GM13977 (cell line): ENCODE results near the gene PPP2R3A.
"Not testable (repeated sequence)": the region's sequence is repeated elsewhere in the genome, so short reads cannot be mapped to it uniquely, and the experiment has no call there.

Experiments used
- DNase-seq: peaks from one replicate; pipeline ENCODE4 v3.0.0; 2012; ENCODE audit warnings: low spot score
- in situ Hi-C: fragments of 300-500 bp; cut with MboI; formaldehyde crosslinking; loops from one replicate; pipeline ENCODE4 v1.12.0; 2022; ENCODE audit warnings: low sequenced_read_pairs, low pct_unique_long_range_greater_than_20kb, mixed read lengths, inconsistent platforms; ENCODE audit not compliant: unreplicated experiment
- TF ChIP-seq, protein P1 (sequence below): IDR thresholded peaks from 2 replicates; pipeline ENCODE4 v1.5.1; 2012; ENCODE audit warnings: mild to moderate bottlenecking, control low read depth; ENCODE audit not compliant: insufficient read depth; ENCODE audit errors: extremely low read depth, missing control alignments

Gene PPP2R3A

DNA sequence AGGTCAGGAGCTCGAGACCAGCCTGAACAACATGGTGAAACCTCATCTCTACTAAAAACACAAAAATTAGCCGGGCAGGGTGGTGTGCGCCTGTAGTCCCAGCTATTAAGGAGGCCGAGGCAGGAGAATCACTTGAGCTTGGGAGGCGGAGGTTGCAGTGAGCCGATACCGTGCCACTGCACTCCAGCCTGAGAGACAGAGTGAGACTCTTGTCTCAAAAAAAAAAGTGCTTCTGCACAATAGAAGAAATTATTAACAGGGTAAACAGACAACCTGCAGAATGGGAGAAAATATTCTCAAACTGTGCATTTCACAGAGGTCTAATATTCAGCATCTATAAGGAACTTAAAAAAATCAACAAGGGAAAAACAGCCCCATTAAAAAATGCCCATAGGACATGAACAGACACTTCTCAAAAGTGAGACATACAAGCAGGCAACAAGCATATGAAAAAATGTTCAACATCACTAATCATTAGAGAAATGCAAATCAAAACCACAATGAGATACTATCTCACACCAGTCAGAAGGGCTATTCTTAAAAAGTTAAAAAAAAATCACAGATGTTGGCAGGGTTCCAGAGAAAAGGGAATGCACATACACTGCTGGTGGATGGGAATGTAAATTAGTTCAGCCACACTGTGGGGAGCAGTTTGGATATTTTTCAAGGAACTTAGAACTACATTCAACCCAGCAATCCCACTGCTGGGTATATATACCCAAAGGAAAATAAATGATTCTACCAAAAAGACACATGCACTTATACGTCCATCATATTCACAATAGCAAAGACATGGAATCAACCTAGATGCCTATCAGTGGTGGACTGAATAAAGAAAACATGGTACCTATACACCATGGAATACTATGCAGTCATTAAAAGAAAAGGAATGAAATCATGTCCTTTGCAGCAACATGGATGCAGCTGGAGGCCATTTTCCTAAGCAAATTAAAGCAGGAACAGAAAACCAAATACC, 155.1 kb downstream of the PPP2R3A start:
- no peak for DNase-seq
- in situ Hi-C loops: no loop called here
- TF ChIP-seq, protein P1, sequence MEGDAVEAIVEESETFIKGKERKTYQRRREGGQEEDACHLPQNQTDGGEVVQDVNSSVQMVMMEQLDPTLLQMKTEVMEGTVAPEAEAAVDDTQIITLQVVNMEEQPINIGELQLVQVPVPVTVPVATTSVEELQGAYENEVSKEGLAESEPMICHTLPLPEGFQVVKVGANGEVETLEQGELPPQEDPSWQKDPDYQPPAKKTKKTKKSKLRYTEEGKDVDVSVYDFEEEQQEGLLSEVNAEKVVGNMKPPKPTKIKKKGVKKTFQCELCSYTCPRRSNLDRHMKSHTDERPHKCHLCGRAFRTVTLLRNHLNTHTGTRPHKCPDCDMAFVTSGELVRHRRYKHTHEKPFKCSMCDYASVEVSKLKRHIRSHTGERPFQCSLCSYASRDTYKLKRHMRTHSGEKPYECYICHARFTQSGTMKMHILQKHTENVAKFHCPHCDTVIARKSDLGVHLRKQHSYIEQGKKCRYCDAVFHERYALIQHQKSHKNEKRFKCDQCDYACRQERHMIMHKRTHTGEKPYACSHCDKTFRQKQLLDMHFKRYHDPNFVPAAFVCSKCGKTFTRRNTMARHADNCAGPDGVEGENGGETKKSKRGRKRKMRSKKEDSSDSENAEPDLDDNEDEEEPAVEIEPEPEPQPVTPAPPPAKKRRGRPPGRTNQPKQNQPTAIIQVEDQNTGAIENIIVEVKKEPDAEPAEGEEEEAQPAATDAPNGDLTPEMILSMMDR: no peak

DNA sequence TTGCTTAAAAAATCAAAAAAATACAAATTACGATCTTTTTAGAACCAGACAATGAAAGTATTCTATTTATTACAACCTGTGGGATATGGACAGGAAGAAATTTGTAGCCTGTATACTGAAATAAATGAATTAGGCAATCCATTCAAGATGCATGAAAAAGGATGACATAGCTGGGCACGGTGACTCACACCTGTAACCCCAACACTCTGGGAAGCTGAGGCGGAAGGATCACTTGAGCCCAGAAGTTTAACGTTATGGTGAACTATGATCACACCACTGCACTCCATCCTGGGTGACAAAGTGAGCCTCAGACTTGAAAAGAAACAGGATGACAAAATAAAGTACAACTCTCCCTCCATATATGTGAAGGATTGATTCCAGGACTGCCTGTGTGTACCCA, 156.5 kb downstream of the PPP2R3A start:
- no peak for DNase-seq
- TF ChIP-seq, protein P1: no peak
- in situ Hi-C loops: no loop called here

DNA sequence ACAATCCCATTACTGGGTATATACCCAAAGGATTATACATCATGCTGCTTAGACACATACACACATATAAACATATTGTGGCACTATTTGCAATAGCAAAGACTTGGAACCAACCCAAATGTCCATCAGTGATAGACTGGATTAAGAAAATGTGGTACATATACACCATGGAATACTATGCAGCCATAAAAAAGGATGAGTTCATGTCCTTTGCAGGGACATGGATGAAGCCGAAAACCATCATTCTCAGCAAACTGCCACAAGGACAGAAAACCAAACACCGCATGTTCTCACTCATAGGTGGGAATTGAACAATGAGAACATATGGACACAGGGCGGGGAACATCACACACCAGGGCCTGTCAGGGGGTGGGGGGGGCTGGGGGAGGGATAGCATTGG, 166.1 kb downstream of the PPP2R3A start:
- in situ Hi-C loops: not testable (repeated sequence)

GRCh38 chr3:136134091-136134490, 168.6 kb downstream of the PPP2R3A start:
- in situ Hi-C loops: no loop called here
- no peak for DNase-seq
- TF ChIP-seq, protein P1: no peak

More for the DNA sequence above, 166.1 kb downstream of the PPP2R3A start:
- DNase-seq: not testable (repeated sequence)

DNA sequence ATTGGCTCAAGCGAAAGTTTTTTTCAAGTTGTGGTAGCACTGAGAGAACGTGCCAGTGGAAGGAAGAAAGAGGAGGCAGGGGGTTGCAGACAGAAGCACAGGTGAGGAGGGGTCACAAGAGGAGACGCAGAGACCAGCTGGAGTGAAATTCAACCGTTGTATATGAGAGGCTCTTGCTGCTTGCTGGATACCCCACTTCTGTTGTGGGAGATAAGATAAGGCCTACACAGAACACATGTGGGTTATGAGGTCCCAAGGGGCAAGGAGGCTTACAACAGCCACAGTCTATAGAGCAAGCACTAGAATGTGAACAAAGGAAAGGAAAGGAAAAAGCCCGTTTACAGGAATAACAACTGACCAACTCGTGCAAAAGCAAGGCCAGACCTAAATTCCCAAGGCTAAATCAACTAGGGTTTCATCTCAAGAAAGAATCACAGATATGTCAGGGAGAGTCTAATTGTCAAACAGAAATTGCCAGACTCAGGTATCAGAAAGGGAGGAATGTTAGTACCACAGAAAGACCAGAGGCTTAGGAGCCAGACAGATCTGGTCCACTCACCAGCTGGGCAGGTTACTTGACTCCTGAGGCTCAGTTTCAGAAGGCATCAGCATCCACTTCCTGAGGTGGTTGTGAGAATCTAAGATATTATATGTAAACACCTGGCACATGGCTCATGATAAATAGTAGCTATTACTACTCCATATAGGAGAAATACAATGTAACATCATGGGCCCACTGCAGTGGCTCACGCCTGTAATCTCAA, 169.7 kb downstream of the PPP2R3A start:
- no peak for DNase-seq
- TF ChIP-seq, protein P1: no peak
- in situ Hi-C loops: no loop called here

DNA sequence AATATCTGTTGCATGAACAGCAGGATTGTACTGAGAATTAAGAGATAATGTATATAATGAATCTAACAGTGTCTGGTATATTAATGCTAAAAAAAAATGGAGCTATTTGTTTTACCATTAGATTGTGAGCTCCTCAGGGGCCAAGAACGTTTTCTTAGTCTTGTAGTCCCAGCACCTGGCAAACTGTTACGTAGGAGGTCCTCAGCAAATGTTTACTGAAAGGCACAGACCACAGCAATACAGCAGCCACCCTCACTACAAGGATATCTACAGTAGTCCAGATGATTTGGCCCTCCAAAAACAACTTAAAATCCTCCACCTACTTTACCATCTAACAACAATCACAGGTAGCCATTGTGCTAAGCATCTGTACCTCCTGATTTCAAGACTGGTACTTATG, 170.9 kb downstream of the PPP2R3A start:
- DNase-seq: no peak
- in situ Hi-C loops: no loop called here
- TF ChIP-seq, protein P1: no peak
